ENCODE results near the gene EPN1.

DNA sequence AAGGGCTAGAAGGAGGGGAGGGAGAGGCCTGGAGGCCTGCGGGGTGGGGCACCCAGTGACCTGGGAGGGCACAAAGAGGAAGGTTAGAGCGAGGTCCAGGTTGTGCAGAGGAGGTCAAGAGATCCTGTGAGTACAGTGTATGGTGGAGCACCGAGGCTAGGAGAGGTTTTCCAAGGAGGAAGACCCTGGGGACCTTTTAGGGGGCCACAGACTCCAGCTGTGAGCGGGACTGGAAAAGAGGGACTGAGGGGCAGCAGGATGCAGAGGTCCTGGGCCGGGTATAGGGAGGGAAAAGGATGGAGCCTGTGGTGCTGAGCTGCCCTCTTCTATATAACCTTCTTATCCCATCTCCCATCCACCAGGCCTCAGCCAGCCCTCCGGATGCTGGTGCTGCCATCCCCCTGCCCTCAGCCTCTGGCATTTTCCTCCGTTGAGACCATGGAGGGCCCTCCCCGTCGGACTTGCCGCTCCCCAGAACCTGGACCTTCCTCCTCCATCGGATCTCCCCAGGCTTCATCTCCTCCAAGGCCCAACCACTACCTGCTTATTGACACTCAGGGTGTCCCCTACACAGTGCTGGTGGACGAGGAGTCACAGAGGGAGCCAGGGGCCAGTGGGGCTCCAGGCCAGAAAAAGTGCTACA is 30.7 kb upstream of the EPN1 start:
- TF ChIP-seq POLR2AphosphoS5 (IDR thresholded peaks at IDR 0.05; ENCODE audit: low read depth, low read length), result no peak
- TF ChIP-seq TAF1 (IDR thresholded peaks at IDR 0.05; ENCODE audit: low read depth, low read length), result no peak
- TF ChIP-seq POLR2A (IDR thresholded peaks at IDR 0.05; ENCODE audit: low read depth, low read length), result no peak
